K562 (cell line): ENCODE data around the gene HMOX2. TPM values are rescaled to one million over a fixed set of nuclear protein-coding genes. Genes with fewer than 3 reads are reported as not detected.

ENCODE experiments used
- CREM ChIP-seq: IDR thresholded peaks from 2 replicates; pipeline ENCODE4 v1.6.1; 2014; ENCODE audit warnings: antibody characterized with exemption, low read depth
- NR0B1 ChIP-seq: fragments of 450-650 bp; IDR thresholded peaks from one replicate; pipeline ENCODE4 v1.6.1; 2018; ENCODE audit warnings: mild to moderate bottlenecking, moderate library complexity; ENCODE audit not compliant: partially characterized antibody
- PBX2 ChIP-seq, 2 experiments: IDR thresholded peaks in 1 of 2; conservative IDR thresholded peaks in 1 of 2; 2 replicates each; pipeline ENCODE4 v1.6.1; 2016; ENCODE audit warnings: low read depth in 2 of 2, mild to moderate bottlenecking in 1 of 2, missing compliant biosample characterization in 1 of 2, missing genetic modification characterization in 1 of 2, moderate library complexity in 1 of 2
- RBM34 ChIP-seq: fragments of 200-400 bp; formaldehyde crosslinking; IDR thresholded peaks from 2 replicates; pipeline ENCODE4 v1.6.1; 2018; ENCODE audit warnings: low read length, borderline replicate concordance; ENCODE audit not compliant: insufficient read depth
- RCOR1 ChIP-seq, 2 experiments: IDR thresholded peaks; 2 replicates each; pipeline ENCODE4 v1.6.1; 2012; ENCODE audit warnings: low read depth in 2 of 2, low read length in 2 of 2, borderline replicate concordance in 1 of 2, improper control_type of control experiment in 1 of 2
- ZBTB2 ChIP-seq: fragments of 450-650 bp; IDR thresholded peaks from 2 replicates; pipeline ENCODE4 v1.6.1; 2016; ENCODE audit warnings: antibody characterized with exemption
- ZNF316 ChIP-seq: fragments of 450-650 bp; IDR thresholded peaks from 2 replicates; pipeline ENCODE4 v1.6.1; 2016
- ZNF445 ChIP-seq: fragments of 250-450 bp; sonication (Bioruptor Pico); IDR thresholded peaks from 2 replicates; pipeline ENCODE4 v1.4.0; 2020; ENCODE audit warnings: low read depth, mild to moderate bottlenecking, moderate library complexity
- ZNF586 ChIP-seq: fragments of 450-650 bp; formaldehyde crosslinking; conservative IDR thresholded peaks from 2 replicates; pipeline ENCODE4 v1.4.0; 2020; ENCODE audit warnings: mild to moderate bottlenecking, moderate library complexity
- polyA plus RNA-seq, 8 experiments: library from polyadenylated mRNA; depleted of rRNA in 4 of 8; stranded (reverse) in 5 of 8; unstranded in 3 of 8; fragments of >200 nt; fragmentation: Nextera tagmentation in 2 of 8; fragmentation: Illumina TruSeq in 1 of 8; extraction: Ambion mirVana in 2 of 8; extraction: Trizol in 1 of 8; gene quantifications; 2 replicates each; pipeline versions ENCODE4 v1.2.1 to v1.2.3, GENCODE V29; 2011 to 2014; ENCODE audit warnings: inconsistent platforms in 1 of 8, missing spikeins in 1 of 8
- total RNA-seq, 7 experiments: library from RNA; depleted of rRNA in 6 of 7; stranded (reverse); fragments of >200 nt in 6 of 7; fragmentation: Illumina TruSeq in 2 of 7; extraction: Trizol in 2 of 7; gene quantifications; 2 replicates each; pipeline versions ENCODE4 v1.2.1 to v1.2.3, GENCODE V29; 2011 to 2021; ENCODE audit warnings: low replicate concordance in 1 of 7
- TF ChIP-seq, protein P1 (sequence below): fragments of 250-450 bp; sonication (Bioruptor Pico); IDR thresholded peaks from 2 replicates; pipeline ENCODE4 v1.4.0; 2020; ENCODE audit warnings: mild to moderate bottlenecking, moderate library complexity
- TF ChIP-seq, protein P2 (sequence below): fragments of 150-350 bp; IDR thresholded peaks from 2 replicates; pipeline ENCODE4 v1.6.1; 2014; ENCODE audit warnings: low read depth, mild to moderate bottlenecking, low read length, borderline replicate concordance
- TF ChIP-seq, protein P3 (sequence below): fragments of 250-450 bp; sonication (Bioruptor Pico); IDR thresholded peaks from 2 replicates; pipeline ENCODE4 v1.8.0; 2021; ENCODE audit warnings: mild to moderate bottlenecking, moderate library complexity

HMOX2 gene
- total and polyA plus RNA-seq, 9 of the 15 experiments (the other 6 are each of a cell fraction or from before 2014, with no cell fraction given) = 26.8 to 87.4 (median 57.4) TPM

DNA sequence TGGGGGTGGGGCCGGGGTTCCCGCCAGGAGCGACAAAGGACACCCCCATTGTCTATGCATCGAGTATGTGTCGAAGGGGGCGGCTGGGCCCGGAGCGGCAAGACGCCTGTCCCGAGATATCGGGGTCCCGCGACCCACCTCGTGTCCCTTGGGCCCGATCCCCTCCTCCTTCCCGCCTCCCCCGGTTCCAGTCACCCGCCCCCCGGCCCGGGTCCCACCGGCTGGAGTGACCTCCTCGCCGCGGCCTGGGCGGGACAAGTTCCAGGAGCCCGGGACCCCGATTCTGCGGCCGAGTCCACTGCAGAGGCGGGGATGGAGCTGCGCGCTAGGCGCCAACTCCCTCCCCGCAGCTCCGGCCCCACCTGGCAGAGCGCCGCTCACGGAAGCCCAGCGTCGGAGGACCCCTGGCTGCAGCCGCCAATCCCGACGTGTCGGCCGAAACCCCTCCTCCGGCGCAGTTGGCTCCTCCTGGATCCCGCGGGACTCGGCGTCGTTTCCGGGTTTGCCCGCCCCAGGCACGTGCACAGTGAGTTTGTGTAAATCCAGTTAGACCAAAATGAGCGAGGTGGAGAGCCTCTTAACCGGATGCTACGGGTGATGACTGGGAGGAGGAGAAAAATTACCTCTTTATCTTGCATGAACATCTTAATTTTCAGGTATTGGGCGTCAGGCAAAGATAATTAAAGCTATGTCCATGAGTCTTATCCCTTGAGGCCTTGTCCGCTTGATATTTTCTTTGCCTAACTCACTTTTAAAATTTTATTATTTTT lies 1.8 kb upstream of the HMOX2 start, which contains the start of gene NMRAL1 (continued):
- TF ChIP-seq, protein P1, sequence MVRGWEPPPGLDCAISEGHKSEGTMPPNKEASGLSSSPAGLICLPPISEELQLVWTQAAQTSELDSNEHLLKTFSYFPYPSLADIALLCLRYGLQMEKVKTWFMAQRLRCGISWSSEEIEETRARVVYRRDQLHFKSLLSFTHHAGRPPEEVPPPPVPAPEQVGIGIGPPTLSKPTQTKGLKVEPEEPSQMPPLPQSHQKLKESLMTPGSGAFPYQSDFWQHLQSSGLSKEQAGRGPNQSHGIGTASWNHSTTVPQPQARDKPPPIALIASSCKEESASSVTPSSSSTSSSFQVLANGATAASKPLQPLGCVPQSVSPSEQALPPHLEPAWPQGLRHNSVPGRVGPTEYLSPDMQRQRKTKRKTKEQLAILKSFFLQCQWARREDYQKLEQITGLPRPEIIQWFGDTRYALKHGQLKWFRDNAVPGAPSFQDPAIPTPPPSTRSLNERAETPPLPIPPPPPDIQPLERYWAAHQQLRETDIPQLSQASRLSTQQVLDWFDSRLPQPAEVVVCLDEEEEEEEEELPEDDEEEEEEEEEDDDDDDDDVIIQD (CRISPR knock-in tag) = no peak
- TF ChIP-seq RBM34 (no peak), NR0B1 (no peak), PBX2 (CRISPR knock-in tag; IDR thresholded peaks at IDR 0.05; ENCODE audit: low read depth) (no peak), PBX2 (tag; conservative IDR thresholded peaks at IDR 0.05; ENCODE audit: low read depth) (no peak), ZNF586 (CRISPR knock-in tag) (no peak), ZBTB2 (no peak), CREM (peak; percentile 84), ZNF316 (no peak), RCOR1 (IDR thresholded peaks at IDR 0.05; ENCODE audit: borderline replicate concordance in 1 of 2, low read depth in 2 of 2, low read length in 2 of 2) (peak in 1 of 2 experiments; percentile 69; a peak in 1 of 4 replicates), ZNF445 (CRISPR knock-in tag) (no peak)
- TF ChIP-seq, protein P2, sequence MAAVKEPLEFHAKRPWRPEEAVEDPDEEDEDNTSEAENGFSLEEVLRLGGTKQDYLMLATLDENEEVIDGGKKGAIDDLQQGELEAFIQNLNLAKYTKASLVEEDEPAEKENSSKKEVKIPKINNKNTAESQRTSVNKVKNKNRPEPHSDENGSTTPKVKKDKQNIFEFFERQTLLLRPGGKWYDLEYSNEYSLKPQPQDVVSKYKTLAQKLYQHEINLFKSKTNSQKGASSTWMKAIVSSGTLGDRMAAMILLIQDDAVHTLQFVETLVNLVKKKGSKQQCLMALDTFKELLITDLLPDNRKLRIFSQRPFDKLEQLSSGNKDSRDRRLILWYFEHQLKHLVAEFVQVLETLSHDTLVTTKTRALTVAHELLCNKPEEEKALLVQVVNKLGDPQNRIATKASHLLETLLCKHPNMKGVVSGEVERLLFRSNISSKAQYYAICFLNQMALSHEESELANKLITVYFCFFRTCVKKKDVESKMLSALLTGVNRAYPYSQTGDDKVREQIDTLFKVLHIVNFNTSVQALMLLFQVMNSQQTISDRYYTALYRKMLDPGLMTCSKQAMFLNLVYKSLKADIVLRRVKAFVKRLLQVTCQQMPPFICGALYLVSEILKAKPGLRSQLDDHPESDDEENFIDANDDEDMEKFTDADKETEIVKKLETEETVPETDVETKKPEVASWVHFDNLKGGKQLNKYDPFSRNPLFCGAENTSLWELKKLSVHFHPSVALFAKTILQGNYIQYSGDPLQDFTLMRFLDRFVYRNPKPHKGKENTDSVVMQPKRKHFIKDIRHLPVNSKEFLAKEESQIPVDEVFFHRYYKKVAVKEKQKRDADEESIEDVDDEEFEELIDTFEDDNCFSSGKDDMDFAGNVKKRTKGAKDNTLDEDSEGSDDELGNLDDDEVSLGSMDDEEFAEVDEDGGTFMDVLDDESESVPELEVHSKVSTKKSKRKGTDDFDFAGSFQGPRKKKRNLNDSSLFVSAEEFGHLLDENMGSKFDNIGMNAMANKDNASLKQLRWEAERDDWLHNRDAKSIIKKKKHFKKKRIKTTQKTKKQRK = no peak
- TF ChIP-seq, protein P3, sequence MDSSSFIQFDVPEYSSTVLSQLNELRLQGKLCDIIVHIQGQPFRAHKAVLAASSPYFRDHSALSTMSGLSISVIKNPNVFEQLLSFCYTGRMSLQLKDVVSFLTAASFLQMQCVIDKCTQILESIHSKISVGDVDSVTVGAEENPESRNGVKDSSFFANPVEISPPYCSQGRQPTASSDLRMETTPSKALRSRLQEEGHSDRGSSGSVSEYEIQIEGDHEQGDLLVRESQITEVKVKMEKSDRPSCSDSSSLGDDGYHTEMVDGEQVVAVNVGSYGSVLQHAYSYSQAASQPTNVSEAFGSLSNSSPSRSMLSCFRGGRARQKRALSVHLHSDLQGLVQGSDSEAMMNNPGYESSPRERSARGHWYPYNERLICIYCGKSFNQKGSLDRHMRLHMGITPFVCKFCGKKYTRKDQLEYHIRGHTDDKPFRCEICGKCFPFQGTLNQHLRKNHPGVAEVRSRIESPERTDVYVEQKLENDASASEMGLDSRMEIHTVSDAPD (CRISPR knock-in tag) = no peak
